Measurements from ENCODE around the gene MFAP2.

GRCh38 chr1:17008208-17008855 is 27.9 kb upstream of the MFAP2 start:
- TF ChIP-seq, protein P1, sequence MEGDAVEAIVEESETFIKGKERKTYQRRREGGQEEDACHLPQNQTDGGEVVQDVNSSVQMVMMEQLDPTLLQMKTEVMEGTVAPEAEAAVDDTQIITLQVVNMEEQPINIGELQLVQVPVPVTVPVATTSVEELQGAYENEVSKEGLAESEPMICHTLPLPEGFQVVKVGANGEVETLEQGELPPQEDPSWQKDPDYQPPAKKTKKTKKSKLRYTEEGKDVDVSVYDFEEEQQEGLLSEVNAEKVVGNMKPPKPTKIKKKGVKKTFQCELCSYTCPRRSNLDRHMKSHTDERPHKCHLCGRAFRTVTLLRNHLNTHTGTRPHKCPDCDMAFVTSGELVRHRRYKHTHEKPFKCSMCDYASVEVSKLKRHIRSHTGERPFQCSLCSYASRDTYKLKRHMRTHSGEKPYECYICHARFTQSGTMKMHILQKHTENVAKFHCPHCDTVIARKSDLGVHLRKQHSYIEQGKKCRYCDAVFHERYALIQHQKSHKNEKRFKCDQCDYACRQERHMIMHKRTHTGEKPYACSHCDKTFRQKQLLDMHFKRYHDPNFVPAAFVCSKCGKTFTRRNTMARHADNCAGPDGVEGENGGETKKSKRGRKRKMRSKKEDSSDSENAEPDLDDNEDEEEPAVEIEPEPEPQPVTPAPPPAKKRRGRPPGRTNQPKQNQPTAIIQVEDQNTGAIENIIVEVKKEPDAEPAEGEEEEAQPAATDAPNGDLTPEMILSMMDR (IDR thresholded peaks at IDR 0.05): no peak
- no peak for TF ChIP-seq POLR2A (IDR thresholded peaks at IDR 0.05)
